ENCODE data around the gene ST8SIA6.

Gene ST8SIA6

GRCh38 chr10:17380016-17380415, 74.4 kb downstream of the ST8SIA6 start:
- Histone ChIP-seq H3K27ac (ENCODE audit: low read length) (no peak overlapping the region), H3K27me3 (ENCODE audit: low read depth, low read length) (no peaks in the 10 kb centered on the region), H3K36me3 (ENCODE audit: control insufficient read depth in 1 of 2, insufficient read depth in 2 of 2, low read length in 2 of 2) (no peaks in the 10 kb centered on the region), H3K9me3 (ENCODE audit: control insufficient read depth in 1 of 2, low read length in 2 of 2) (no peaks in the 10 kb centered on the region), H3K4me1 (ENCODE audit: control insufficient read depth in 1 of 2, insufficient read depth in 2 of 2, low read length in 2 of 2) (no peaks in the 10 kb centered on the region), H3K4me3 (ENCODE audit: low read depth in 1 of 2, low read length in 2 of 2) (no peak overlapping the region)

GRCh38 chr10:17379151-17379690, 75.2 kb downstream of the ST8SIA6 start:
- no peaks in the 10 kb centered on the region for H3K36me3 ChIP-seq (ENCODE audit: control insufficient read depth in 1 of 2, insufficient read depth in 2 of 2, low read length in 2 of 2)
- no peak overlapping the region for H3K27ac ChIP-seq (ENCODE audit: low read length)
- H3K27me3 ChIP-seq (ENCODE audit: low read depth, low read length) = no peaks in the 10 kb centered on the region
- no peaks in the 10 kb centered on the region for H3K9me3 ChIP-seq (ENCODE audit: control insufficient read depth in 1 of 2, low read length in 2 of 2)
- no peaks in the 10 kb centered on the region for H3K4me1 ChIP-seq (ENCODE audit: control insufficient read depth in 1 of 2, insufficient read depth in 2 of 2, low read length in 2 of 2)
- H3K4me3 ChIP-seq (ENCODE audit: low read depth in 1 of 2, low read length in 2 of 2) = no peak overlapping the region

- Histone ChIP-seq H3K9me3 (ENCODE audit: control insufficient read depth in 1 of 2, low read length in 2 of 2) (no peaks in the 10 kb centered on the region), H3K27ac (ENCODE audit: low read length) (no peak overlapping the region)
Measured at GRCh38 chr10:17375936-17376584, 78.3 kb downstream of the ST8SIA6 start.

GRCh38 chr10:17368708-17369272, 85.6 kb downstream of the ST8SIA6 start:
- H3K27me3 ChIP-seq (ENCODE audit: low read depth, low read length) = no peaks in the 10 kb centered on the region
- H3K36me3 ChIP-seq (ENCODE audit: control insufficient read depth in 1 of 2, insufficient read depth in 2 of 2, low read length in 2 of 2) = no peaks in the 10 kb centered on the region
- no peaks in the 10 kb centered on the region for H3K9me3 ChIP-seq (ENCODE audit: control insufficient read depth in 1 of 2, low read length in 2 of 2)
- H3K4me1 ChIP-seq (ENCODE audit: control insufficient read depth in 1 of 2, insufficient read depth in 2 of 2, low read length in 2 of 2) = no peaks in the 10 kb centered on the region
- H3K27ac ChIP-seq (ENCODE audit: low read length) = no peak overlapping the region
- H3K4me3 ChIP-seq (ENCODE audit: low read depth in 1 of 2, low read length in 2 of 2) = no peak overlapping the region

More at GRCh38 chr10:17375936-17376584, 78.3 kb downstream of the ST8SIA6 start:
- no peak overlapping the region for H3K4me3 ChIP-seq (ENCODE audit: low read depth in 1 of 2, low read length in 2 of 2)
- H3K4me1 ChIP-seq (ENCODE audit: control insufficient read depth in 1 of 2, insufficient read depth in 2 of 2, low read length in 2 of 2) = no peaks in the 10 kb centered on the region
- H3K27me3 ChIP-seq (ENCODE audit: low read depth, low read length) = no peaks in the 10 kb centered on the region
- no peaks in the 10 kb centered on the region for H3K36me3 ChIP-seq (ENCODE audit: control insufficient read depth in 1 of 2, insufficient read depth in 2 of 2, low read length in 2 of 2)

GRCh38 chr10:17366705-17367104, 87.7 kb downstream of the ST8SIA6 start:
- Histone ChIP-seq H3K27me3 (ENCODE audit: low read depth, low read length) (no peaks in the 10 kb centered on the region), H3K4me1 (ENCODE audit: control insufficient read depth in 1 of 2, insufficient read depth in 2 of 2, low read length in 2 of 2) (no peaks in the 10 kb centered on the region), H3K4me3 (ENCODE audit: low read depth in 1 of 2, low read length in 2 of 2) (no peak overlapping the region), H3K9me3 (ENCODE audit: control insufficient read depth in 1 of 2, low read length in 2 of 2) (no peaks in the 10 kb centered on the region), H3K27ac (ENCODE audit: low read length) (no peak overlapping the region), H3K36me3 (ENCODE audit: control insufficient read depth in 1 of 2, insufficient read depth in 2 of 2, low read length in 2 of 2) (no peaks in the 10 kb centered on the region)

- Histone ChIP-seq H3K36me3 (ENCODE audit: control insufficient read depth in 1 of 2, insufficient read depth in 2 of 2, low read length in 2 of 2) (no peaks in the 10 kb centered on the region), H3K27me3 (ENCODE audit: low read depth, low read length) (no peaks in the 10 kb centered on the region), H3K4me1 (ENCODE audit: control insufficient read depth in 1 of 2, insufficient read depth in 2 of 2, low read length in 2 of 2) (no peaks in the 10 kb centered on the region), H3K9me3 (ENCODE audit: control insufficient read depth in 1 of 2, low read length in 2 of 2) (no peaks in the 10 kb centered on the region), H3K4me3 (ENCODE audit: low read depth in 1 of 2, low read length in 2 of 2) (no peak overlapping the region), H3K27ac (ENCODE audit: low read length) (no peak overlapping the region)
Measured at GRCh38 chr10:17365402-17365801, 89.0 kb downstream of the ST8SIA6 start.

GRCh38 chr10:17358461-17358860, 95.9 kb downstream of the ST8SIA6 start:
- no peaks in the 10 kb centered on the region for H3K4me1 ChIP-seq (ENCODE audit: control insufficient read depth in 1 of 2, insufficient read depth in 2 of 2, low read length in 2 of 2)
- H3K27me3 ChIP-seq (ENCODE audit: low read depth, low read length) = no peaks in the 10 kb centered on the region

GRCh38 chr10:17357781-17358180, 96.6 kb downstream of the ST8SIA6 start:
- Histone ChIP-seq H3K4me3 (ENCODE audit: low read depth in 1 of 2, low read length in 2 of 2) (no peak overlapping the region), H3K4me1 (ENCODE audit: control insufficient read depth in 1 of 2, insufficient read depth in 2 of 2, low read length in 2 of 2) (no peaks in the 10 kb centered on the region)

More at GRCh38 chr10:17358461-17358860, 95.9 kb downstream of the ST8SIA6 start:
- Histone ChIP-seq H3K9me3 (ENCODE audit: control insufficient read depth in 1 of 2, low read length in 2 of 2) (no peaks in the 10 kb centered on the region), H3K36me3 (ENCODE audit: control insufficient read depth in 1 of 2, insufficient read depth in 2 of 2, low read length in 2 of 2) (no peaks in the 10 kb centered on the region), H3K27ac (ENCODE audit: low read length) (no peak overlapping the region), H3K4me3 (ENCODE audit: low read depth in 1 of 2, low read length in 2 of 2) (no peak overlapping the region)

GRCh38 chr10:17356820-17357219, 97.6 kb downstream of the ST8SIA6 start:
- Histone ChIP-seq H3K27ac (ENCODE audit: low read length) (no peak overlapping the region), H3K27me3 (ENCODE audit: low read depth, low read length) (no peaks in the 10 kb centered on the region), H3K4me3 (ENCODE audit: low read depth in 1 of 2, low read length in 2 of 2) (no peak overlapping the region)

More at GRCh38 chr10:17357781-17358180, 96.6 kb downstream of the ST8SIA6 start:
- no peaks in the 10 kb centered on the region for H3K27me3 ChIP-seq (ENCODE audit: low read depth, low read length)
- H3K27ac ChIP-seq (ENCODE audit: low read length) = no peak overlapping the region
- H3K36me3 ChIP-seq (ENCODE audit: control insufficient read depth in 1 of 2, insufficient read depth in 2 of 2, low read length in 2 of 2) = no peaks in the 10 kb centered on the region
- no peaks in the 10 kb centered on the region for H3K9me3 ChIP-seq (ENCODE audit: control insufficient read depth in 1 of 2, low read length in 2 of 2)

GRCh38 chr10:17354781-17355180, 99.6 kb downstream of the ST8SIA6 start:
- Histone ChIP-seq H3K4me1 (ENCODE audit: control insufficient read depth in 1 of 2, insufficient read depth in 2 of 2, low read length in 2 of 2) (no peaks in the 10 kb centered on the region), H3K9me3 (ENCODE audit: control insufficient read depth in 1 of 2, low read length in 2 of 2) (no peaks in the 10 kb centered on the region), H3K36me3 (ENCODE audit: control insufficient read depth in 1 of 2, insufficient read depth in 2 of 2, low read length in 2 of 2) (no peaks in the 10 kb centered on the region), H3K27me3 (ENCODE audit: low read depth, low read length) (no peaks in the 10 kb centered on the region), H3K4me3 (ENCODE audit: low read depth in 1 of 2, low read length in 2 of 2) (no peak overlapping the region), H3K27ac (ENCODE audit: low read length) (no peak overlapping the region)

More at GRCh38 chr10:17356820-17357219, 97.6 kb downstream of the ST8SIA6 start:
- Histone ChIP-seq H3K9me3 (ENCODE audit: control insufficient read depth in 1 of 2, low read length in 2 of 2) (no peaks in the 10 kb centered on the region), H3K4me1 (ENCODE audit: control insufficient read depth in 1 of 2, insufficient read depth in 2 of 2, low read length in 2 of 2) (no peaks in the 10 kb centered on the region), H3K36me3 (ENCODE audit: control insufficient read depth in 1 of 2, insufficient read depth in 2 of 2, low read length in 2 of 2) (no peaks in the 10 kb centered on the region)

GRCh38 chr10:17353568-17354300, 100.7 kb downstream of the ST8SIA6 start:
- no peaks in the 10 kb centered on the region for H3K36me3 ChIP-seq (ENCODE audit: control insufficient read depth in 1 of 2, insufficient read depth in 2 of 2, low read length in 2 of 2)
- no peak overlapping the region for H3K4me3 ChIP-seq (ENCODE audit: low read depth in 1 of 2, low read length in 2 of 2)
- H3K9me3 ChIP-seq (ENCODE audit: control insufficient read depth in 1 of 2, low read length in 2 of 2) = no peaks in the 10 kb centered on the region
- H3K27me3 ChIP-seq (ENCODE audit: low read depth, low read length) = no peaks in the 10 kb centered on the region
- no peaks in the 10 kb centered on the region for H3K4me1 ChIP-seq (ENCODE audit: control insufficient read depth in 1 of 2, insufficient read depth in 2 of 2, low read length in 2 of 2)
- H3K27ac ChIP-seq (ENCODE audit: low read length) = no peak overlapping the region

Data from muscle layer of duodenum (tissue), 2 donors.